NCI-H146 (cell line): ENCODE measurements around the gene OBSCN.

Experiments
- DNase-seq: peaks from one replicate; lab custom pipeline; 2025; lab: John Stamatoyannopoulos, UW

The OBSCN gene

DNA sequence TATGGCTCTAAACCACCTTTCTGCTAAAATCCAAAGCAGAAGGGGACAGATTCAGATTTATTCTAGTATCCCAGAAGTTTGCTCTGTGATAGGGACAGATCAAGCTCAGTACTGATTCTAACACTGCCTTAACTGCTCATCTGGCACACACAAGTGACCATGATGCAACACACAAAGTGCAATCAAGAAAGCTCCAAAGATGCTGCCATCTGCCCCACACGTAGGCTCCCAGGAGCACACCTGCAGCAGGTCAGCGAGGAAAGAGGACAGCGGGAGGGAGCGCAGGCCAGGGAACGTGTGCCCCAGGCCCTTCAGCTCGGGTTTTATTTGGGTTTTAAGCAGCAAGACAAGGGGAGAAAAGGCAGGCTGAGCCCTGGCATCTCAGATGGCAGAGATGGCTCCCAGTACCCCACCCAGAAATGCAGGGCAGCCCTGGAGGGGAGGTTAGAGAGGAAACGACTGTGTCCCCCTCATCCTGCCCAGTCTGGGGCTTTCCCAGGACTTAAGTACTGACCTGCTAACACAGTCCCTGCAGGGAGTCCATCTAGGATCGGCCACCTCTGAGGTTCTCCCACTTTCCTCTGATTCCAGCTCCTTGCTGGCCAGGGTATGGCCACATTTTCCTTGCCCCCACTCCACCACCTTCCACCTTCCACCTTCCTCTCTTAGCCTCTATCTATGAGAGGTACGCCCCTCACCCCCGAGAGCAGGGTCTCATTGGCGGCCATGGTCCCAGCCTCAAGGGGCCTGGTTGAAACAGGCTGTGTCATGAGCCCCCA is 197.5 kb downstream of the OBSCN start:
- no peak for DNase-seq

DNA sequence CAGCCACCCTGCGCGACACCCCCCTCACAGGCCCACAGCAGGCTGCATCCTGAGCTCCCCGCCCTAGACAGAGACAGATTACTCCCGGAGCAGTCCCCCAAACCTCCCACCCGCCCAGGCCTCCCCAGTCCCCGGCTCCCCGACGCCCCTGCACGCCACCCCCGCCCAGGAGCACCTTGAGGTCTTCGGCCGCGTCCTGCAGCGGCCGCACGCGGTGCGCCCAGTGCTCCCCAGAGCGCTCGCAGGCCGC is 198.1 kb downstream of the OBSCN start:
- DNase-seq: no peak

DNA sequence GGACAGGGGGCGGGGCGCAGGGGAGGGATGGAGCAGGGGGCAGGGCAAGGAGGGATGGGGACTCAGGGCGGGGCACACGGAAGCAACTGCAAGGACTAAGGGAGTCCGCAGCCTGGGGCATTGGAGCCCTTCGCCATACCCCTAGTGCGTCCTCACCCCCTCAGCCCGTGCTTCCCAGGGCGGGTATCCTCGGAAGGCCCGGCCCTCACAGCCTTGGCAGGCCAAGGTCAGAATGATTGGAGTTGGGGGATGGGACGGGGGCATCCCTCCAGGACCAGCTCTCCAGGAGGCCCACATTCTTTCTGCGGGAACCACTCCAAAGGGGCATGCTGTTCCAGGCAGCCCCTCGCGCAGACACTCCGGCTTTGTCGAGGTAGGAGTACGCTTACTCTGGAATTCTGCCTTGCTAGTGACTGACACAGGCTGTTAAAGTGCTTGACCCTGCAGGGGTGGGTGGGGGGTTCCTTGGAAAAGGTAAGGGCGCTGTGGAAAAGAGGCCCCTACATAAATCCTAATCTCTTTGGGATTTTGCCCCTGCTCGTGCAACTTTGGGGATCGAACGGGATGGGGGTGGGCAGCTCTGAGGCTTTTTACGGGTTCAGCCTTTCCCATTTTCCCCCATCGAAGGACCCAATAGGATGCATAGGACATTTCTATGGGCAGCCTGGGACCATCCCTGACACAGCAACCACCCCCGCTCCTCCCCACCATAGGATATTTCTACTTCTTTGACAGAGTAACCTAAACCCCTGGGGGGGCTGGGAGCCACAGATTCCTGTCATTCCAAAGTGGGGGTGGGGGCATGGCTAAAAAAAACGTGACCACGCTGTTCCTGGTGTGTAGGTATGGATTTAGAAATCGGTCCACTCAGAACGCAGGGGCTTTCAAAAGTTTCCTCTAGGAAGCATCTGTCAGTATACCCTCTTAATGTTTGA is 199.5 kb downstream of the OBSCN start:
- no peak for DNase-seq

DNA sequence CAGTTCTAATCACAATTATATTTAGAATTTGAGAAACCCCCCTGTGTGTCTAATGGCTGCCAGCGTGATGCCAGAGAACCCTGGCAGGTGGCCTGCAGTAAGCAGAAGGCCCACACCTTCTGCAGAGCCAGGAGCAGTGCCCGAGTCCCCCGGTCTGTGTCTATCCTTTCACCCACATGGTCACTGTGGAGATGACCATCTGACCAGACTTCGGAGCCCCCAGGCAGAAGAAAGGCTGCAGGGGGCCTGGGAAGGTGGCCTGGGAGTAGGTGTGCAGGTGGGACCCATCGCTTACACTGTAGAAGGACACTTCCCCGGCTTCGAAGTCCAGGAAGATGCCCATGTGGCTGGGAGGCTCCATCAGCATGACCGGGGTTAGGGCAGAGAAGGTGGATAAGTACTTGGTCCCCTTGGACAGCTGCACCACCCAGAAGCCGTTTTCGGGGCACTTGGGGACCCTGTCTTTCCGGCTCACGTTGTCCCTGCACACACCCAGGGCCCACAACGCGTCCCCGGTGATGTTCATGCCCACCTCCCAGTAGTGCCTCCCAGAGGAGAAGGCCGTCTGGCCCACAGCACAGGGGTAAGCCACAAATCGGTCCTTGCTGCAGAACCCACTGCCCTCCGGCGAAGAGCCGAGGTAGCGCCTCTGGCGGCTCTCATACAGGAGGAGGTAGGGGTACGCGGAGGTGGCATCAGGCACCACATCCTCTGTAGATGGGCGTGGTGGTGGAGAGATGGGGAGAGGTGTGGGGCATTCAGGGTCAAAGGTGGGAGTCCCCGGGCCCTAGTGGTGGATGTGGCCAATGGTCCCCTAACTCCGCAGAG is 200.4 kb downstream of the OBSCN start:
- peak; percentile 32 for DNase-seq

DNA sequence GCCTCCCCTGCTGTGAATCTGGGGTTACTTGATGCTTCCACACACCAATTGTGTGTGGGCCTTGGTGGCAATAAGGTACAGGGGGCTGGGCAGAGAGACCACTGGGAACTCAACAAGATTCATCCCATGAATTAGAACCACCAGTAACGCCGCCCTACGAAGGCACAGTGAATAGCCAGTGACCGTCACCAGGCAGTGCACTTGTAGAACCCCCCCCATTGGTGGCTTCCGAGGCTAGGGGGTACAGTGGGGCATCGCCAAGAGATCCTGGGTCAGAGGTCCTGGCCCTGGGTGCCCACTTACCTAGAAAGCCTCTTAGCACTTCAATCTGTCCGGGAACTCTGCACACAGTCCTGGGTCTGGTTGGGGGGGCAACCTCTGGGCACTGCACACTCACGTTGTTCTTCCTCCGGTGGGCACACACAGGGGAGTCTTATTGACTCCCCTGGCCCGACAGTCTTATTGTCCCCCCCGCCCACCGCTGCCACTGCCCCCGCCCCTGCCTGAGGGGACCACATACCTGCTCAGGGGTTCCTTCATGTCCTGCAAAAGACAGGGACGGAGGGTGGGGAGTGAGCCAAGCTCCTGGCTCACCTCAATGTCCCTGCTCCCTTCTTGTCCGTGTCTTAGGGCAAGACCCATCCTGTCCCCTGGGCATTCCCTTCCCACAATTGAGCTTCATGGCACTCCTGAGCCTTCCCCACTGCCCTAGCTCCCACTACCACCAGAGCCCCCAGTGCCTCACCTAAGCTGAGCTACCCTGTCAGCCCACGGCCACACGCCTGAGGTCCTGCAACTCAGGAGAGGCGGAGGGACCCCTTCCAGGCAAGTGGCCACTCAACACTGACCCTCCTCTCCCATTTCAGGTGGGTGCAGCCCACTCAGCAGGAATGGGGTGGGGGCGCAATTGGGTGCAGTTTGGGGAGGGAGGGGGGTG is 201.3 kb downstream of the OBSCN start:
- DNase-seq: no peak

DNA sequence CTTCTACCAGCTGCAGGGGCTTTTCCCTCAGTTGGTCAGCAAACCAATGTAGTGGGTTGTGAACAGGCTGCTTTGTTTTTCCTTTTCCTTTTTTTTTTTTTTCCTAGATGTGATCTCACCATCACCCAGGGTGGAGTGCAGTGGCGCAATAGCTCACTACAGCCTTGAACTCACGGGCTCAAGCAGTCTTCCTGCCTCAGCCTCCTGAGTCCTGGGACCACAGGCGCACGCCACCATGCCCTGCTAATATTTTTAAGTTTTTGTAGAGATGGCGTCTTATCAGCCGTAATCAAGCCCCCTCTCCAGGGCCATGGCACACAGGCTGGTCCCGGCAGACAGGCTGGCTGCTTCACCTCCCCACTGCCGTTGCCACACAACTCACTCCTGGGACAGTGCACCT is 202.2 kb downstream of the OBSCN start:
- DNase-seq: no peak

DNA sequence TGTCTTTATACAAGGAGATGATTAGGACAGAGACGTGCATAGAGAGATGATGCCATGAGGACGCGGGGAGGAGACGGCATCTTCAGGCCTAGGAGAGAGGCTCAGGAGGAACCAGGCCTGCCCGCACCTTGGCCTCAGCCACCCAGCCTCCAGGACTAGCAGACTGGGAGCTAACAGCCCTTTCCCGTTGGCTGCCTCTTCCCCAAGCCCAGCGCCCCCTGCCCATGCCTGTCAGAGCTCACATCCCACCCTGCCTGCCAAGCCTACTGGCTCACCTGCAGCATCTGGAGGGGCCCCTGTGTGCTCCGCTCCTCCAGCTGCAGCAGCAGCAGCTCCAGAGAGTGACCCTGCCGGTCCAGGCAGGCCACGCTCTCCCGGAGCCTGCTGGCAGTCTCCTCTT is 202.8 kb downstream of the OBSCN start:
- no peak for DNase-seq

DNA sequence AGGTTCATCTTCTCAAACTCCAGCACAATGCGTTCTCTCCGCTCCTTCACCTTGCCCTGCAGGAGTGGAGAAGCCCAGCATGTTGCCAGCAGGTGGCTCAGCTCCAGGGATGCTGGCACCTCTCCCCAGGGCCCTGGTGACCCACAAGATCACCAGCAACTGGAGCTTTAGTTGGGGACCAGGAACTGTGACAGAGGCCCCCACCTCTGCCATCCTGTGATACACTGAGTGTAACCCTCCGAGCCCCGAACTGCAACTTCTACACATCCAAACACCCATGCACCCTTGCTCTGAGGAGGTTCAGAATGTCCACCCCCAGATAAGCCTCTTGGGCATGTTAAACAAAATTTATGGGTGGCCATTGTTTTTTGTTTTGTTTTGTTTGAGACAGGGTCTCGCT is 203.3 kb downstream of the OBSCN start:
- no peak for DNase-seq

DNA sequence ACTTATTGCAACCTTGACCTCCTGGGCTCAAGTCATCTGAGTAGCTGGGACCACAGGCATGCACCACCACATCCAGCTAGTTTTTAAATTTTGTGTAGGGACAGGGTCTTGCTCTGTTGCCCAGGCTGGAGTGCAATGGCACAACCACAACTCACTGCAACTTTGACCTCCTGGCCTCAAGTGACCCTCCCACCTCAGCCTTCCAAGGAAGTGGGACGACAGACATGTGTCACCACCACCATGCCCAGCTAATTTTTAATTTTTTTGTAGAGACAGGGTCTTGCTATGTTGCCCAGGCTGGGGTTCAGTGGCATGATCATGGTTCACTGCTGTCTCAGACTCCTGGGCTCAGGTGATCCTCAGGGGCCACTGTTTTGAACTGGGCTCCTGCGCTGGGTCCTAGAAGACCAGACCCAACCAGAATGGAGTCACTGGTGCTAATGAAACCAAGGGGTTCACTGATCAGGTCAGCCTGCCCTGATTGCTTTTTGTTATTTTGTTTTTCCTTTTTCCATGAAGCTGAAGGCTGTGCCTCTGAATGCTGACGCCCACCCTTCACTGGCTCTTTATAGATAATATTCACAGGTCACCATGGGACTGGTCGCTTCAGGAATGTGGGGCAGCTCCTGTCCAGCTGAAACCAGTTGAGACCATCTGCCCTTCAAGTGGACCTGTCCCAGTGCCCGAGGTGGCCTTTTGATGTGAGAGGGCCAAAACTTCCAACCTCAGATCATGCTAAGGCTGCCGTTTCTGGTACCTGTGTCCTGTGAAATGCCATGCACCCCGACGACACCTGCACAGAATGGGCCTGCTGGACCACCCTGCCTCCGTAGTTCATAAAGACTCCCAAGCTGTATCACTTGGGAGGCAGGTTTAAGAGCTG is 203.9 kb downstream of the OBSCN start:
- no peak for DNase-seq

DNA sequence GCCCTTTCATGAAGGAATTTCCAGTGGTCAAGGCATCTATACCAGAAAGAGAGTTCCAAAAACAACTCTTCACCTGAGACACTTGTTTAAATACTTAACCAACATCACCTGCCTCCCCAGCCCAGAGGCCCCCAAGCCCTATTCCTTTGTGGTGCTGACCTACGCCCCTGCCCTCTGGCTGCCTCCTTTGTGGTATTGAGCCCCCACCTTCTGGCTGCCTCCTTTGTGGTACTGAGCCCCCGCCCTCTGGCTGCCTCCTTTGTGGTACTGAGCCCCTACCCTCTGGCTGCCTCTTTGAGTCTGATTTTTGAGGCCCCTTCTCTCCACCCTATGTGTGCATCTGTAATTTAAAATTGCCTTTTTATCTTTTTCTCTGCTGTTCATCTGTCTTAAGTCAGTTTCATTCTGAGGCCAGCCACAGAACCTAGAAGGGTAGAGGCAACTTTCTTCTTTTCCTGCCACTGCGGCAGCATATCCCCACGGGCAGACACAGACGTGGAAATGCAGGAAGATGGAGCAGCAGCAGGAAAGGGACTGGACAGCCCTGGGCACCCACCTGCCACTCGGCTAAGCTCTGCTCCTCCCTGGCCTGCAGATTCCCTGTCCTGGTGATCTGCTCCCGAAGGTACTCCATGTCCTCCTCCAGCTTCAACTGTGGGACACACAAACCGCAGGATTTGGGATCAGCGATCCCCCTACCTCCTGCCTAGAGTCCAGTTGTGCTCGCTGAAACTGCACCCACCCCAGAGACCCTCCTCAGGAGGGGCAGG is 205.6 kb downstream of the OBSCN start:
- DNase-seq: no peak

DNA sequence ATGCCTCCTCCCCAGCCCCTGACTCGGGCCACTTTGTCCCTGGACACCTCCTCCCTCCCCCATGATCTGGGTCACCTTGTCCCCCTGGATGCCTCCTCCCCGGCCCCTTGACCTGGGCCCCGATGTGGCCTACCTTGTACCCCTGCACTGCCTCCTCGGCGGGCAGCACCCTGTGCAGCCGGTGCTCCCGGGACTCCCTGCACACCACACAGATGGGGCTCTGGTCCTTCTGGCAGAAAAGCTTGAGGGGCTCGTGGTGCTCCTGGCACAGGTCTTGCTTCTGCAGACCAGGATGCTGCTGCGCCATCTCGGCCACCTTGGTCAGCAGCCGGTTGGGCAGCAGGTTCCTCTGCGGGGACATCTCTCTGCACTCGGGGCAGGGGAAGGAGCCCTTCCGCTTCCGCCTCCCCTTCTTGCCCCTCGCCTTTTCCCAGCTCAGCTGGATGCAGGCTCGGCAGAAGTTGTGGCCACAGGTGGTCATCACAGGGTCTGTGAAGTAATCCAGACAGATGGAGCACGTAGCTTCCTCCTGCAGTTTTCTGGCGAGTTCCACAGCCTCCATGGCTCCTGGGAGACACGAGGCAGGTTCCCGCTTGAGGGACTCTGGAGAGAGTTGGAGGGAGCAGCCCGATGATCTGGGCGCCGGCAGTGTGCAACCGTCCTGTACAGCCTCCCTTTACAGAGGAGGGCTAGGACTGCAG is 206.8 kb downstream of the OBSCN start:
- DNase-seq: no peak

DNA sequence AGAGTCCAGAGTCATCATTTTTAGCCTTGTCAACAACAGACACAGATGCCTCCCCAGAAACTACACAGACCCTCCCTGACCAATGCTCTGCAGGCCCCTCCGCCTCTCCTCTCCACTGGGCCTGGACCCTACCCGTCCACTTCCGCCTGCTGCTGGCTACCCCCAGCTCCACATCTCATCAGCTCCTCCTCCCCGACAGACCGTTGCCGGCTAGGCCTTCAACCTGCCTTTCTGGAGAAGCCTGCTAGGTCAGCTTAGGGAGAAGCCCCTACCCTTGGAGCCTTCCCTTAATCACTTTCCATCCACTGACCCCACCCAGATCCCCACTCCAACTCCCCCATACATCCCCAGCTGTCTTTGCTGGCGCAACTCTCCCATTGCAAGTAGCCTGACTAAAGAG is 207.4 kb downstream of the OBSCN start:
- no peak for DNase-seq

DNA sequence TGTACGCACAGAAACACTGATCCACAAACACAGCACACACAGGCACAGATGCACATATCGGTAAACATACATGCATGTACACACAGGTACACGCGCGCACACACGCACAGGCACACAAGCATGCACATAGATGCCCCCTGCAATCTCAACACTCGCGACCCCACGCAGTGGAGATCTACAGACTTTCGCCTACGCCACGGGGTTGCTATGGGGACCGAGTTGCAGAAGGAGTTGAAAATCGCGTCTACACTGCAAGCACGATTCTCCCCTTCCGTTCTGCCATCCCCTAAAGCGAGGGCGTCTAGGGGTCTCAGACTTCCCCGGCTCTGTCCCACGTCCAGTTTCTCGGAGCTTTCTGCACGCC is 208.0 kb downstream of the OBSCN start:
- peak; percentile 32 for DNase-seq

DNA sequence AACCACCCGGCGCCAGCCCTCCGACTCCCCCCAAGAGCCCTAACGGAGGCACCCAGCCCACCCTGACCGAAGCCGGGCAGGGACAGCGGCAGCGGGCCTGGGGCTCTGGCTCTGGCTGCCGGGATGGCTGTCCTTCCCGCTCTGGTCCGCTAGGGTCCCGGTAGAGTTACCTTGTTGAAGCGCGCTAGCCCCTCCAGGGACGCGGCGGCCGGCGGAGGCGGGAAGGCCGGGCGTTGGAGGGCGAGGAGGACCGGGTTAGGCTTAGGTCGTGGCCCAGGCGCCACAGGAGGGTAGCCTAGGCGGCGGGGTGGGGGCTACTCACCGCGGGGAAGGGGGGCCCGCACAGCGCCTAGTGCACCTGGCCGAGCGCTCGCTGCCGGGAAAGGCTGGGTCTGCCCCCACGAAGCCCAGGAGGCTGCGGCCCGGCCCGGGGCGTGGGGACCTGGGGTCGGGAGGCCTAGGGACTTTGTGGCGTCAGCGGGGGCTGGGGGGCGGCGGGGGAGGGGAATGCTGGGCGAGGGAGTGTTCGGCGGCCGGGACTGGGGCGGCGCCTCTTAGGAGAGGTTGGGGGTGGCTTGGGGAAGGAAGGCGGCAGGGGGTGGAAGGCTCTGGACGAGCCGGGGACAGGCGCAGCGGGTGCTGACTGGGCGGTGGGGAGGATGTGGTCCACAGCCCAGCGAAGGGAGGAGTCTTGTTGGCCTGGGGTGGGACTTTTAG is 208.5 kb downstream of the OBSCN start, which contains the start of gene TRIM17:
TSS of gene TRIM17 (minus strand) at position 645 of the 717 bp plus-strand sequence. CDS start 1,789 bp downstream, outside the sequence.
- peak; percentile 68 for DNase-seq

DNA sequence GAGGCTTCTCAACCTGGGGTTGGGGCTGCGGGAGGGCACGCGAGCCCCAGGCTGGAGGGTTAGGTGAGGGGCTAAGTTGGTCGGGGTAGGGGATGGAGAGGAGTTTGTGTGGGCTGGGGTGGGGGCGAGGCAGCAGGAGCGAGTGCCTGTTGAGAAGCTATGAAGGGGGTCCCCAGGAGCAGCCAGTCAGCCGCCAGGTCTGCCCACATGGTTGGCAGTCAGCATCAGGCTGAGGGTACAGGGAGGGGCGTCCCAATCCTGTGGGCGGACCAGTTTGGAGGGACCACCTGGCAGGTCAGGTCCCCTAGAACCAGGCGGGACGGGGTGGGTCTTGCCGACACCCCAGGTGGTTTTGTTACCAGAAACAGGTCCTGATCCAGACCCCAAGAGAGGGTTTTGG is 209.2 kb downstream of the OBSCN start:
- DNase-seq: no peak

DNA sequence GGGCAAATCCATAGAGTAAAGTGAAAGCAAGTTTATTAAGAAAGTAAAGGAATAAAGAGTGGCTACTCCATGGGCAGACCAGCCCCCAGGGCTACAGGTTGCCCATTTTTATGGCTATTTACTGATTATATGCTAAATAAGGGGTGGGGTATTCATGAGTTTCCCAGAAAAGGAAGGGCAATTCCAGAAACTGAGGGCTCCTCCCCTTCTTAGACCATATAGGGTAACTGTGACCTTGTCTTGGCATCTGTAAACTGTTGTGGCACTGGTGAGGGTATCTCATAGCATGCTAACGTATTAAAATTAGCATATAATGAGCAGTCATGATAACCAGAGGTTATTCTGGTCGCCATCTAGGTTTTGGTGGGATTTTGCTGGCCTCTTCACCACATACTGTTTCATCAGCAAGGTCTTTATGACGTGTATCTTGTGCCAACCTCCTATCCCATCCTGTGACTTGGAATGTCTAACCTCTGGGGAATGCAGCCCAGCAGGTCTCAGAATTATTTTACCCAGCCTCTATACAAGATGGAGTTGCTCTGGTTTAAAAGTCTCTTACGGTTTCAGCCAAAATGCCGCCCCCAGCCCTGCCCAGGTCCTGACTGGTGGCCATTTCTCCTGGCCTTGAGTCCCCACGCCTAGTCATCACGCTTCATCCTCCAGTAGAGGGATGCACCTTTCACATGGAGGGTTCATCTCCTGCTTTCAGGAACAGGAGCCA is 209.8 kb downstream of the OBSCN start:
- DNase-seq: no peak

DNA sequence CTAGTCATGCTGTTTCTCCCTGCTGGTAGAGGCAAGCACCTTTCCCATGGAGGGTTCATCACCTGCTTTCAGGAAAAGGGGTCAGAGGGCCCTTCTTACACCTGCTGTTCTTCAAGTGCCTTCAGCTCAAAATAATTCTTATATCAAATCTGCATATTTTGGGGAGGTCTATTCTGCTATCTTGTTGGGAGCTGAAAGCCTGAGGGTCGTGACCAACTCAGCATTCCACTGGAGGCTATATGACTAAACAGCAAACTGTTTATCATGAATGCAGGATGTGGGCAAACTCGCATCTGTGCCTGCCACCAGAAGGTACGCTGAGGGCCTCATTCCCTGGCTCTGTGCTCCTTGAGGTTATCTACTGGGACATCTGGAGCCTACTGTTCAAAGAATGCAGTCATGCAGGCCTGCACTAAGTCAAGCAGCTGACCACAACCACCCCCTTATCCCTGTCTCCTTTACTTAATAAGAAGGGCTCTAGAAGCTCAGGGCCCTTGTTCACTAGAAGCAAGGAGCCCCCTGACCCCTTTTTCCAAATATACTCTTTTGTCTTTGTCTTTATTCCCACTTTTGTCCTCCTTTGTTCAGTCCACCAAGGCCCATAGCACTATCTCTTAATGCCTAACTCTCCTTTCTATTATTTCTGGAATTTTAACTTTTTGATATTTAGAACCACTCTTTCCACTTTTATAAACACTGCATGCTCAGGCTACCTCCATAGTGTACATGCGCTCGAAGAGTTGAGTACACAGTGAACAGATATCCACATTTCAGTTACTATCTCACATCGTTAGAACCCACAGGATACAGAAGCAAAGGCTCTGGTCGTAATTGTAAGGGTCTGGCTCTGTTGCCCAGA is 213.4 kb downstream of the OBSCN start:
- no peak for DNase-seq
